Memory B cell (primary cell): ENCODE results near the gene GFER.
"Not testable (repeated sequence)": the region's sequence is repeated elsewhere in the genome, so short reads cannot be mapped to it uniquely, and the experiment has no call there.

ENCODE experiments used
- ATAC-seq: fragments of 150-1000 bp; cut with Tn5 transposase; 2 replicates; pipeline ENCODE4 v1.10.0; 2021; ENCODE audit warnings: low read depth, mild to moderate bottlenecking, moderate library complexity
- DNase-seq, 2 donors: peaks; one replicate each; pipeline ENCODE4 v3.0.0; 2022; ENCODE audit warnings: low spot score in 2 of 2
- H3K27ac Mint-ChIP-seq: one replicate; pipeline ENCODE4 v1.8.0; 2022; ENCODE audit warnings: mild to moderate bottlenecking, moderate library complexity, mixed read lengths
- H3K27me3 Mint-ChIP-seq: one replicate; pipeline ENCODE4 v1.8.0; 2022; ENCODE audit warnings: mixed read lengths
- H3K36me3 Mint-ChIP-seq: one replicate; pipeline ENCODE4 v1.8.0; 2022; ENCODE audit warnings: mild to moderate bottlenecking, mixed read lengths
- H3K4me1 Mint-ChIP-seq: one replicate; pipeline ENCODE4 v1.8.0; 2022; ENCODE audit warnings: mixed read lengths
- H3K4me3 Mint-ChIP-seq: one replicate; pipeline ENCODE4 v1.8.0; 2022; ENCODE audit warnings: mild to moderate bottlenecking, moderate library complexity, mixed read lengths
- H3K9me3 Mint-ChIP-seq: one replicate; pipeline ENCODE4 v1.8.0; 2022; ENCODE audit warnings: mixed read lengths

The GFER gene

DNA sequence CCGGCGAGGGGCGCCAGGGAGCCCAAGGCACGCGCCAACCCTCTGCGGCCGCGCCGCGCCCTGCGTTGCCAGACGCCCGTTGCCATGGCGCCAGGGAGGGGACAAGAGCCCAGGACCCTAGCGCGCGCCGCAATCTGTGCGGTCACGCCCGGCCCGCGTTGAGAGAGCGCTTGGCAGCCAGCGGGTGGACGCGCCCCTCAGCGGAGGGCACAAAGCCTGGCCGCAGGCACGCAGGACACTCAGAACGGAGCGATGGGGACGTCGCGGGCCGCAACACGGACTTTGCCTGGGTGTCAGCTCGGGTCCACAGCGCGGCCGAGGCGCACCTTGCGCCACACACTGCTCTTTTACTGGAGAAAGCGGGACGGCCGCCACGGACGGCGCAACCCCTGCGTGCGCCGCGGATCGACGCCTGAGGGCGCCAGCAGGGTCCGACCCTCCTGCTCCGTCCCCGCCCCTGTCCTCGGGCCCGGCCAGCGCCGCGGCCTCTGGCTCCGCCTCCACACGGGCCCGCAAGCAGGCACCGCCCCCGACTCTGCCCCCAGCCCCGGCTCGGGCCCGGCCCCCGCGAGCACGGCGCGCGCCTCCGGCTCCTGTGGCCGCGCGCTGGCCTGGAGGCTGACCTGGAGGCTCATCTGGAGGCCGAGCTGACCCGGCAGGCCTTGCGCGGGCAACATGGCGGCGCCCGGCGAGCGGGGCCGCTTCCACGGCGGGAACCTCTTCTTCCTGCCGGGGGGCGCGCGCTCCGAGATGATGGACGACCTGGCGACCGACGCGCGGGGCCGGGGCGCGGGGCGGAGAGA, at the start of gene GFER:
TSS of gene GFER (plus strand) at position 650 of the 803 bp plus-strand sequence. CDS start at position 676, 26 bp downstream.
- H3K27ac Mint-ChIP-seq, result peak within 1 kb of the TSS; percentile 74
- DNase-seq (peak; percentile 53 to 74), ATAC-seq (peak; percentile 62)
- peaks cover 9% of the 10 kb centered on the region for H3K27me3 Mint-ChIP-seq
- no peaks in the 10 kb centered on the region for H3K9me3 Mint-ChIP-seq
- H3K36me3 Mint-ChIP-seq, result peaks cover 12% of the 10 kb centered on the region
- H3K4me1 Mint-ChIP-seq, result peaks cover 15% of the 10 kb centered on the region
- peak within 1 kb of the TSS; percentile 80 for H3K4me3 Mint-ChIP-seq

- Mint-ChIP-seq H3K4me3 (no peak overlapping the region), H3K27ac (no peak overlapping the region), H3K36me3 (peaks cover 3% of the 10 kb centered on the region), H3K4me1 (peaks cover 2% of the 10 kb centered on the region), H3K9me3 (no peaks in the 10 kb centered on the region), H3K27me3 (peaks cover 1% of the 10 kb centered on the region)
- ATAC-seq (no peak), DNase-seq (no peak)
These were observed 47.0 kb upstream of the GFER start for GRCh38 chr16:1936945-1937479.

GRCh38 chr16:1938316-1938715, 45.7 kb upstream of the GFER start:
- Mint-ChIP-seq H3K27ac (no peak overlapping the region), H3K9me3 (no peaks in the 10 kb centered on the region), H3K4me1 (peaks cover 6% of the 10 kb centered on the region), H3K27me3 (peaks cover 1% of the 10 kb centered on the region), H3K36me3 (peaks cover 3% of the 10 kb centered on the region), H3K4me3 (no peak overlapping the region)
- DNase-seq (no peak), ATAC-seq (no peak)

- Mint-ChIP-seq H3K4me1 (peaks cover 6% of the 10 kb centered on the region), H3K9me3 (no peaks in the 10 kb centered on the region), H3K27ac (no peak overlapping the region), H3K36me3 (peaks cover 3% of the 10 kb centered on the region), H3K4me3 (no peak overlapping the region), H3K27me3 (no peaks in the 10 kb centered on the region)
- DNase-seq (no peak), ATAC-seq (no peak)
These were observed 45.1 kb upstream of the GFER start for GRCh38 chr16:1938910-1939309.

- not testable (repeated sequence) for H3K36me3 Mint-ChIP-seq, H3K4me3 Mint-ChIP-seq, ATAC-seq
These were observed 44.2 kb upstream of the GFER start for GRCh38 chr16:1939833-1940232.

GRCh38 chr16:1940273-1941161, 43.5 kb upstream of the GFER start:
- Mint-ChIP-seq H3K36me3 (peaks cover 3% of the 10 kb centered on the region), H3K9me3 (no peaks in the 10 kb centered on the region), H3K4me1 (peaks cover 6% of the 10 kb centered on the region), H3K4me3 (no peak overlapping the region), H3K27me3 (no peaks in the 10 kb centered on the region), H3K27ac (no peak overlapping the region)
- DNase-seq, result no peak
- ATAC-seq, result no peak

More at GRCh38 chr16:1939833-1940232, 44.2 kb upstream of the GFER start:
- not testable (repeated sequence) for DNase-seq, H3K27ac Mint-ChIP-seq, H3K9me3 Mint-ChIP-seq, H3K4me1 Mint-ChIP-seq, H3K27me3 Mint-ChIP-seq

- no peak for DNase-seq
- no peaks in the 10 kb centered on the region for H3K27me3 Mint-ChIP-seq
- H3K27ac Mint-ChIP-seq, result no peak overlapping the region
- no peaks in the 10 kb centered on the region for H3K9me3 Mint-ChIP-seq
- peak overlapping the region; percentile 81 for H3K4me3 Mint-ChIP-seq
- peaks cover 3% of the 10 kb centered on the region for H3K36me3 Mint-ChIP-seq
- no peak for ATAC-seq
- peaks cover 6% of the 10 kb centered on the region for H3K4me1 Mint-ChIP-seq
These were observed 42.6 kb upstream of the GFER start for GRCh38 chr16:1941162-1942046.

DNA sequence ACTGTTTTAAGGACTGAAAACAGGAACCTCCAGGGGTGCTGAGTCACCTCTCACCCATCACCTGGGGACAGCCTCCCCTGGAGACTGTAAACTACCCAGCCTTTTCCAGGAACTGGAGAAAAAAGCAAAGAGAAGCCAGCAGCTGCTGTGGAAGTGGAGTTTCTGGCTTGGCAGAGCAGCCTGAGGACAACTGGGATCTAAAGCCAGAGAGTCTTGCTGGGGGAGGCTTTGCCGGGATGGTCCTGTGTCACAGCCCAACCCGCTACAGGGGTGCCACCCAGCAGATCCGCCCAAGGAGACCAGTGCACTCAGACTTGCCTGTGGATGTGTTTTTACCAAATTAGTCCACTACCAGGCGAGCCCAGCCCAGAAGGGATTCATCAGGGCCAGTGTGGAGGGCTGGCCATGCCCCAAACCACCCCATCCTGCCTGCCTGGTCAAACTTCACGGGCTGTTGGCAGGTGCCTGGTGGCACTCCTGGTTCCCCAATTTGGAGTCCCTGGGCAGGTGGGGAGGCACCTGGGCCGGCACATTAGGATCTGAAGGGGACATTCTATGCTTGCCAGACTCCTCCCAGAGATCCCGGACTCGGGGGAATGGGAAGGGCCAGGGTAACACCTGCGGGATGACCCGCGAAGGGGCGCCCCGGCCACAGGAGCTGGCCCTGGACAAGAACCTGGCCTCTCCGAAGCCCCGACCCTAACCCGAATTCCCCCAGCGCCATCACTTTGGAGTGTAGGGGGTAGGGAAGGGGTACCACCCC, 41.8 kb upstream of the GFER start:
- H3K9me3 Mint-ChIP-seq, result no peaks in the 10 kb centered on the region
- peak in 1 of 2 donors; percentile 37 for DNase-seq

GRCh38 chr16:1942810-1943726, 40.9 kb upstream of the GFER start, which contains the start of gene MSRB1:
Gene MSRB1 (minus strand): TSS chr16:1943199. CDS start chr16:1943156, 43 bp downstream.
- DNase-seq, result peak; percentile 95 to 98
- peak; percentile 96 for ATAC-seq
- H3K36me3 Mint-ChIP-seq, result peaks cover 3% of the 10 kb centered on the region
- H3K4me3 Mint-ChIP-seq, result peak within 1 kb of the TSS; percentile 81
- H3K27ac Mint-ChIP-seq, result peak within 1 kb of the TSS; percentile 73
- peaks cover 3% of the 10 kb centered on the region for H3K27me3 Mint-ChIP-seq
- H3K4me1 Mint-ChIP-seq, result peaks cover 6% of the 10 kb centered on the region
- no peaks in the 10 kb centered on the region for H3K9me3 Mint-ChIP-seq

More for the DNA sequence above, 41.8 kb upstream of the GFER start:
- H3K4me3 Mint-ChIP-seq, result peak overlapping the region; percentile 81
- H3K36me3 Mint-ChIP-seq, result peaks cover 3% of the 10 kb centered on the region
- ATAC-seq, result peak; percentile 9
- H3K4me1 Mint-ChIP-seq, result peaks cover 6% of the 10 kb centered on the region
- no peak overlapping the region for H3K27ac Mint-ChIP-seq
- no peaks in the 10 kb centered on the region for H3K27me3 Mint-ChIP-seq

GRCh38 chr16:1944612-1945199, 39.3 kb upstream of the GFER start:
- H3K27me3 Mint-ChIP-seq, result peaks cover 5% of the 10 kb centered on the region
- peak overlapping the region; percentile 44 for H3K4me3 Mint-ChIP-seq
- DNase-seq (no peak), ATAC-seq (no peak)
- H3K9me3 Mint-ChIP-seq, result no peaks in the 10 kb centered on the region
- H3K36me3 Mint-ChIP-seq, result no peaks in the 10 kb centered on the region
- H3K27ac Mint-ChIP-seq, result no peak overlapping the region
- peaks cover 6% of the 10 kb centered on the region for H3K4me1 Mint-ChIP-seq

DNA sequence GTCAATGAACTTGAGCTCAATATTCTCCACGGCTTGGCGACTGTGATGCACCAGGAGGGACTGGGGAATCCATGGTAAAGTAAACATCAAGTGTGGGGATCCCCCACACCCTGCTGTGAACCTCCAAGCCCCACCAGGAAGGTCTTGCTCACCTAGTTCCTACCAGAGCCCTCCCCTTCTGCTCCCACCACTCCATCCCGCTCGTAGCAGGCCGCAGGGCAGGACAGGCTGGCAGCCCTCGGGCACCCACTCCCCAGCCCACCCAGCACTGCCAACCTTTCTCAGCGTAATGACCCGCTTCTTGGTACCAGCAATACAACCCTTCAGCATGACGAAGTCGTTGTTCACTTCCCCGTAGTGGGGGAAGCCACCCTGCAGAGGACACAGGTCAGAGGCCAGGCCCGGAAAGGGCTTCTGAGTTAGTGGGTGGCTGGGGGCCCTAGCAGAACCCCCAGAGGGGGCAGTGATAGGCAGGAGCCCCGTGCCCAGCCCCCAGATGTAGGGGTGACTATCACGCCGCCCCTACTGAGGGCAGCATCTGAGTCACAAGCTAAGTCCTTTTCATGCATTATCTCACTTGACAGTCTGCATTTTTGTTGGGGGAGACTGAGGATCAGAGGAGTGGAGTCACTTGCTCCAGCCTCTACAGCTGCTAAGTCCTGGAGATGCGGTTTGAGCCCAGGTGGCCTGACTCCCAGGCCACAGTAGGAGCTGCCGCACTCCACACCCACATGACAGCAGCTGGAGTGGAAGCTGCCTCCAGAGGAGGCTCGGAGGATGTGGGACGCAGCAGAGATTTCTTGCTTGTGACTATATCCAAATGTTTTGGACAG, 38.2 kb upstream of the GFER start:
- no peaks in the 10 kb centered on the region for H3K36me3 Mint-ChIP-seq
- ATAC-seq (no peak), DNase-seq (no peak)
- H3K4me1 Mint-ChIP-seq, result peaks cover 6% of the 10 kb centered on the region
- peaks cover 5% of the 10 kb centered on the region for H3K27me3 Mint-ChIP-seq
- no peaks in the 10 kb centered on the region for H3K9me3 Mint-ChIP-seq
- no peak overlapping the region for H3K27ac Mint-ChIP-seq
- H3K4me3 Mint-ChIP-seq, result no peak overlapping the region
